Limb (tissue), 2 donors: ENCODE data around the gene NANP.
"Not testable (repeated sequence)": the region's sequence is repeated elsewhere in the genome, so short reads cannot be mapped to it uniquely, and the experiment has no call there.

Experiments
- DNase-seq, 2 donors: peaks; one replicate each; pipeline ENCODE4 v3.0.0-alpha.2; 2016; ENCODE audit errors: extremely low spot score in 2 of 2

NANP gene

DNA sequence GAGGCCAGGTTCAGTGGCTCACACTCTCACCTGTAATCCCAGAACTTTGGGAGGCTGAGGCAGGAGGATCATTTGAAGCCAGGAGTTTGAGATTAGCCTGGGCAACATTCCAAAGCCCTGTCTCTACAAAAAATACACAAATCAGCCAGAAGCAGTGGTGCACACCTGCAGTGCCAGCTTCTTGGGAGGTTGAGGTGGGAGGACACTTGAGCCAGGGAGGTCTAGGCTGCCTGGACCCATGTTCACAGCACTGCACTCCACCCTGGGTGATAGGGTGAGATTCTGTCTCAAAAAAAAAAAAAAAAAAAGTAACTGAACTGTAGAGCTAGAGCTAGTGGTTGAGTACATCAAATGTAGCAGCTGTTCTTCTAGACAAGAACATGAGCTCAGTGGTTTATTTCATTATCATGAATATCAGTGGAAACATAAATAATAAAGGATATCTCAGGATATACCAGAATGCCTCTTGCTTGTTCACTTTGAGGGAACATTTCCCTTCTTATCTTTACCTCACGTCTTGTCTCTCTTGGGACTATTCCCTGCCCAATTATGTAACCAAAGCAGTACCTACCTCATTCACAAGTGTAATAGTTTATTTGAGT is 17.6 kb downstream of the NANP start:
- DNase-seq = no peak

- DNase-seq = no peak
These were observed 18.7 kb downstream of the NANP start for GRCh38 chr20:25605148-25605547.

GRCh38 chr20:25604611-25605010 is 19.2 kb downstream of the NANP start:
- no peak for DNase-seq

- not testable (repeated sequence) for DNase-seq
These were observed 20.9 kb downstream of the NANP start for GRCh38 chr20:25602914-25603309.

DNA sequence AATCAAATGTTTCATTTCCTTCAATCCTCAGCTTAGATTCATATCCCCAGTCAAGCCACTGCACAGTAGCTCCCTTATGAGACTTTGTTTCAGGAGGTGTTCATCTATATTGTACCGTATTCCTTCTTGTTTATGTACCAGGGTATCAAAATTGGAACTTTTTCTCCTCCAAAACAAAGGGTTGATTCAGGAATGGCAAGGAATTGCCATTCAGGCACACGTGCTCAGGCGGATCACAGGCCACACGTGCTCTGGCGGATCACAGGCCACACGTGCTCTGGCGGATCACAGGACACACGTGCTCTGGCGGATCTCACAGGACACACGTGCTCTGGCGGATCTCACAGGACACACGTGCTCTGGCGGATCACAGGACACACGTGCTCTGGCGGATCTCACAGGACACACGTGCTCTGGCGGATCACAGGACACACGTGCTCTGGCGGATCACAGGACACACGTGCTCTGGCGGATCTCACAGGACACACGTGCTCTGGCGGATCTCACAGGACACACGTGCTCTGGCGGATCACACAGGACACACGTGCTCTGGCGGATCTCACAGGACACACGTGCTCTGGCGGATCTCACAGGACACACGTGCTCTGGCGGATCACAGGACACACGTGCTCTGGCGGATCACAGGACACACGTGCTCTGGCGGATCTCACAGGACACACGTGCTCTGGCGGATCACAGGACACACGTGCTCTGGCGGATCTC is 21.5 kb downstream of the NANP start:
- not testable (repeated sequence) for DNase-seq

- DNase-seq = no peak
These were observed 22.2 kb downstream of the NANP start for GRCh38 chr20:25601659-25602058.

DNA sequence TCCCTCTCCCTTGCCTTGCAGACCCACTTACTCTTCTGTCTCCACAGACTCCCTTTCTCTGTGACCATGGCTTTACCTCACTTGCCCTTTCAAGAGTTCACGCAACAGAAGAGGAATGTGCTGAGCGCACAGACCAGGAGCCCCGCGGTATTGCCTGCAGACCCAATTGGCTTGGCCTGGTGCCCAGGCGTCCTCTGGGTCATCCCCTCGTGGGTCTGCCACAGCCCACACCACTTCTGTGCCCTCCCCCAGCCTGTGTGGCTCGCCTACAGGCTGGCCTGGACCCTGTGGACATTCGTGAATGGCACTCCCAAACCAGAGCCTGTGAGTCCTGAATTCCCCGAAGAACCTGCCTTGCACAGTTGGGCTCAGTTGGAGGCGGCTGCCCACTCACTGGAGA is 23.2 kb downstream of the NANP start:
- DNase-seq = no peak

GRCh38 chr20:25592135-25592852 is 31.5 kb downstream of the NANP start:
- no peak for DNase-seq

GRCh38 chr20:25590778-25591177 is 33.0 kb downstream of the NANP start:
- DNase-seq = not testable (repeated sequence)

- no peak for DNase-seq
These were observed 35.3 kb downstream of the NANP start for GRCh38 chr20:25588491-25588890.

DNA sequence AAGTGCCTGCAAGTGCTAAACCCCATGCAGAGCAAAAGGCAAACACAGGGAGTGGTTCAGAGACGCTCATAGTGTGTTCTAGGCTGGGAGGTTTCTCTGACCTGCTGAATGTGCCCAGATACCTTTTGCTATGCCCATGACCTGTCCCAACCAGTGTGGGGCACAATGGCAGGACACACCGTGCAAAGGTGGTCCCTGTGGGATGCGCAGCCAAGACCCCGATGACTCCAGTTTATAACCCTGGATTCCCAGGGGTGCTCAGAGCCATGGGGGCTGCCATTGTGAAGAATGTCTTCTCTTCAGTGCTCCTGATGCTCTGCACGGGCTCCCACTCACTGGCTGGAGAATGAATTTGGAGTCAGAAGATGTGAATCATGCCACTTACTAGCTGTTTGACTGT is 36.3 kb downstream of the NANP start:
- no peak for DNase-seq

DNA sequence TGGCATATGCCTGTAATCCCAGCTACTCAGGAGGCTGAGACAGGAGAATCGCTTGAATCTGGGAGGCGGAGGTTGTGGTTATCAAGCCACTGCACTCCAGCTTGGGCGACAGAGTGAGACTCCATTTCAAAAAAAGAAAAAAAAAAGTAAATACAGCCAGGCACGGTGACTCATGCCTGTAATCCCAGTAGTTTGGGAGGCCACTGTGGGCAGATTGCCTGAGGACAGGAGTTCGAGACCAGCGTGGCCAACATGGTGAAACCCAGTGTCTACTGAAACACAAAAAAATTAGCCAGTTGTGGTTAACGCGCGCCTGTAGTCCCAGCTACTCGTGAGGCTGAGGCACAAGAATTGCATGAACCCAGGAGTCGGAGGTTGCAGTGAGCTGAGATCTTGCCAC is 36.9 kb downstream of the NANP start:
- no peak for DNase-seq

DNA sequence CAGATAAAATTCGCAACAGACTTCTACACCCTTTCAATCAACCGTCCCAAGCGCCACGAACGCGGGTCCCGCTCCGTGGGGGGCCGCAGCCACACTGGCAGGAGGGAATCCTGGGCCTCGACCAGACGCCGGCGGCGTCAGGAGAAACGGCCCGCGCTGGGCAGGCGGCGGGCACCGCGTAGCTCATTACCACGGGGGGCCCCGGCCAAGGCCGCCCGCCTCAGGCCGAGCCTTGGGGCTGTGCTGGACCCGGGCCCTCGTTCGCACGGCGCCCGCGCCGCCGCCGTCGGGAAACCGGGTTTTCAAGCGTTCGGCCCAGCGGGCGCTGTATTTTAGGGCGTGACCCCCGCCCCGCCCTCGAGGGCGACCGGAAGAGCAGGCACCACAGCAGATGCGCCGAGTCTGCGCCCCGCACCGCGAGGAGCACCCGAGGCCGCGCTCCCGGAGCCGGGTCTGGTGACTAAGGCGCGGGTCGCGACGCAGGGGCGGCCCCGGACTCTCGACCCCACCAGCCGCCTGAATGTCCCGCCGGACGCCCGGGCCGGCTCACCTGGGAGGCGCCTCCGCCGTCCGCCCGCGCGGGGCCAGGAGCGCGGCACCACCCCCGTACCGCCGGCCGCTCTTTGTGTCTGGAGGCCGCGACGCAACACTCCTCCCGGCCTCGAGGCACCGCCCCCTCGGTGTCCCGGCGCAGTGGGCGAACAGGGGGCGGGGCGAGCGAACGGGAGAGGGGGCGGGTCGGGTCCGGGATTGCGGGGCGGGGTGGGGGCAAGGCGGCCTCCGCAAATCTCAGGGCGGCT is 38.7 kb downstream of the NANP start, which contains the start of gene NINL:
NINL (minus strand) TSS at position 627 of the 800 bp plus-strand sequence. CDS start 58,944 bp downstream, outside the sequence.
- DNase-seq = peak; percentile 7 to 88

GRCh38 chr20:25583607-25584006 is 40.2 kb downstream of the NANP start:
- DNase-seq = not testable (repeated sequence)

DNA sequence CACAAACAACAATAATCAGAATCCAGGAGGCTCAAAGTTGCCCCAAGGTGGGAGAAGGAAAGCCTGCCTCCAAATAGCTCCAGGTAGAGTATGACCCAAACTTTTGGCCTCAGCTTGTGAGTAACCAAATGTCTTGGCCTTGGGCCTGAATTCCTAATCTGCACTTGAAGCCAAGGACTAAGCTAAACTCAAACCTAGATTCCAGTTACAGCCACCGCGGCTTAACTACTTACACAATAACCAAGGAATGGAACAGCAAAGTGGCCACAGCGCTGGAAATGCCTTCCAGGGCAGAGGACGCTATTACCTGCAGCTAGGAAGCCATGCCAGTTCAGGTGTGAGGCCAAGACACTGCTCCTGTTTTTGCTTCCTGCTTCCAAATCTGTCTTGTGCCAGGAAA is 43.1 kb downstream of the NANP start:
- DNase-seq = no peak

GRCh38 chr20:25579081-25579770 is 44.6 kb downstream of the NANP start:
- no peak for DNase-seq

DNA sequence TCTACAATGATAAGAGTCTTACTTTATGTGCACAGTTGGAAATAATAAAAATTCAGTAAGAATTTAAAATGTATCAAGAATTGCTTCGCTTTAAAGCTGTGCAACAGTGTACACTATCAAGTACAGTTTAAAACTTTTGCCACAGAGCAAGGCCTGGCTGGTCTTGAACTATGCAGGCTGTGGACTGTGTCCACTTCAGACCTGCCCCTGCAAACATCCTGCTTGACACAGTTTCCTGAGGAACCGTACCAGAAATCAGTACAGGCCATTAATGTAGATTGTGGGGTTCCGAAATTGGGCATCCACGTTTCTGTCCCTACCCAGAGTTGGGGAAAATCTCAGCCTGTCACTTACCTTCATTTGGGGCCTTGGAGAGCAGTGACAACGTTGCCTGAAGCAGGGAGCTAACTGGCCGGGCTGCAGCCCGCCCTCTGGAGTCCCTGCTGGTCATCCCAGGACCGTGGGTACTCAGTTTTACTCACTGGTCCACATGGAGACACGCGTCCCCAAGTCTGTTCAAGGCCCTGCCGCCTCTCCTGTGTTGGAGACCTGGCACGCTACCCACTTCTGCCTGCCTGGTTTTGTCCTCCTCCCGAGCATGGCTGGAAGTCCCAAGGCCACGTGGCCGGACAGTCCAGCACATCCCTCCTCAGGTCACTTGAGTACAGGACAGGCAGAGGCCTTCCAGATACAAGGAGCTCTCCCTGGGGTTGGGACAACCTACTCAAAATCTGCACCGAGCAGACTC is 46.9 kb downstream of the NANP start:
- no peak for DNase-seq

DNA sequence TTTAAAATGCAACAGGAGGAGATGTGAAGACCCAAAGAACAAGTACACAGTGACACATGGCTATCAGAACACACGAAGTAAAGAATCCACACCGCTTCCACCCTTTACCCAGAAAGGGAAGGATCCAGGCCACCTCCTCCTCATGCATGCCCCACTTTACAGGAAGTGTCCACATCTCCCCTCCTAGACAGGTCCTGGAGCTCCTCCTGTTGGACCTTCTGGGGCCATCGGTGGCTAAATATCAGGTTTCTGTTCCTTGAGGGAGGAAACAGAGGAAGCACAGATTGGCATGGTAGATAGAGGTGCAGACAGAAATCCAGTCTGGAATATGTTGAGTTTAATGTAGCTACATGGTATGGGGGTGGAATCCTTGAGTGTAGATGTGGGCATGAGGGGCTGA is 49.4 kb downstream of the NANP start:
- no peak for DNase-seq

DNA sequence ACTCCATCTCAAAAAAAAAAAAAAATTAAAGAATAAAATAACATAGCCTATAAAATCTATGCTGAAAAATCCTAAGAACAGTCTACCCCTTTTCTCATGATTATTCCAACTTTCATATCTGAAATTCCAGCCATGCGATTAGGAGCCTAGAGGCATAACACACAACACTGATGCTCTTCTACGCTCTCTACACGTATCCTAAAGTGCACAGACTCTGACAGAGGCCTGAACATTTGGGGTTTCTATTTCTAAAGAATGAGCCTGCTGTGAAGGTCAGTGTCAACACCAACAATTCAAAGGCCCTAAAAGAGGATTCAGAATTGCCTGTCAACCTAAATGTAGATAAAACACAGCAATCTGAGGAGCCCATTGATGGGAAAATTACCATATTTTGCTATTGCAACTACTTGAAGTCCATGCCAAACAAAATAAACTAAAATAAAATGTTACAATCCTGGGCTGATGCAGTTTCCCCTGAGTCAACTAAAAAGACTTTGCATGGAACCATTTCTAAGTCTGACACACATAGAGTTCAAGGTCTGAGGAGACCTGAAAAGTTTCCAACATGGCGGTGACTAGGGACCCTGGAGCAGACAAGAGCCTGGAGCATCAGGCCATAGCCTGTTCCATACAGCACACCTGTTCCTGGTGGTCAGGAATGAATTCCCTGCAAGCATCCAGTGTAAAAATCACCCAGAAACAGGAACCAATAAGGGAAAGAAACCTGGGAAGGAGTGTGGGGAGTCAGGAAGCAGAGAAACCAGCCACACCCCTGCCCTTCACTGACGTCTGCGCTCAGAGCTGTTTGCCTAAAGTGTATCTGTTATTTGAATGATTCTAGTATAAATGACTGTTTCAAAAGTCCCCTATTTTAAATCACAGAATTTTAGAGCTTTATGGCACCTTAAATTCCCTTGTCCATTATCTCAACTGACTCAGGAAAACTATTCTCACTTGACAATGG is 50.2 kb downstream of the NANP start:
- no peak for DNase-seq
